HL-60 (cell line): ENCODE measurements around the gene CD1D.

ENCODE experiments used
- DNase-seq, 2 experiments: peaks; one replicate each; pipeline ENCODE4 v3.0.0-alpha.2; 2010 to 2020; ENCODE audit warnings: low read depth in 1 of 2, low spot score in 1 of 2
- H3K27ac ChIP-seq: fragments of 250-450 bp; sonication (Bioruptor Pico); replicated peaks from 2 replicates; pipeline ENCODE4 v1.5.1; 2020; ENCODE audit warnings: mild to moderate bottlenecking, moderate library complexity
- H3K27me3 ChIP-seq: fragments of 250-450 bp; sonication (Bioruptor Pico); 2 replicates; pipeline ENCODE4 v1.5.1; 2021; ENCODE audit warnings: mild to moderate bottlenecking, moderate library complexity; ENCODE audit not compliant: insufficient read depth, poor library complexity, severe bottlenecking
- H3K4me3 ChIP-seq: replicated peaks from 2 replicates; pipeline ENCODE4 v1.5.1; 2011; ENCODE audit warnings: mild to moderate bottlenecking, control low read depth, low read length; ENCODE audit not compliant: insufficient read depth
- CTCF ChIP-seq: IDR thresholded peaks from one replicate; pipeline ENCODE4 v1.5.1; 2011; ENCODE audit warnings: low read length, control low read depth, inconsistent platforms; ENCODE audit not compliant: insufficient read depth
- GABPA ChIP-seq: IDR thresholded peaks from 2 replicates; pipeline ENCODE4 v1.6.1; 2012; ENCODE audit warnings: low read depth
- POLR2AphosphoS5 ChIP-seq: IDR thresholded peaks from 2 replicates; pipeline ENCODE4 v1.6.1; 2012; ENCODE audit warnings: low read depth
- REST ChIP-seq: IDR thresholded peaks from 2 replicates; pipeline ENCODE4 v1.6.1; 2012; ENCODE audit warnings: low read depth; ENCODE audit not compliant: insufficient replicate concordance
- SPI1 ChIP-seq: IDR thresholded peaks from 2 replicates; pipeline ENCODE4 v1.6.1; 2012; ENCODE audit warnings: low read depth, mild to moderate bottlenecking, borderline replicate concordance

CD1D gene

GRCh38 chr1:158145173-158145719, 35.4 kb upstream of the CD1D start:
- H3K27me3 ChIP-seq = no peaks in the 10 kb centered on the region
- DNase-seq = no peak
- TF ChIP-seq CTCF (no peak), SPI1 (no peak), POLR2AphosphoS5 (no peak), GABPA (no peak), REST (no peak)
- no peak overlapping the region for H3K4me3 ChIP-seq
- no peak overlapping the region for H3K27ac ChIP-seq

GRCh38 chr1:158146165-158146564, 34.5 kb upstream of the CD1D start:
- no peak overlapping the region for H3K27ac ChIP-seq
- DNase-seq = no peak
- H3K4me3 ChIP-seq = no peak overlapping the region
- TF ChIP-seq GABPA = no peak
- TF ChIP-seq SPI1 = no peak
- no peak for TF ChIP-seq CTCF
- no peak for TF ChIP-seq REST
- no peak for TF ChIP-seq POLR2AphosphoS5
- no peaks in the 10 kb centered on the region for H3K27me3 ChIP-seq

- no peak overlapping the region for H3K27ac ChIP-seq
- DNase-seq = no peak
- no peak for TF ChIP-seq SPI1
- TF ChIP-seq POLR2AphosphoS5 = no peak
- no peak for TF ChIP-seq REST
- TF ChIP-seq GABPA = no peak
- no peak for TF ChIP-seq CTCF
Measured at GRCh38 chr1:158146739-158147138, 34.0 kb upstream of the CD1D start.

More at GRCh38 chr1:158146739-158147138, 34.0 kb upstream of the CD1D start:
- Histone ChIP-seq H3K27me3 (no peaks in the 10 kb centered on the region), H3K4me3 (no peak overlapping the region)
